ENCODE results near the gene MARCHF10. TPM values are rescaled to one million over a fixed set of nuclear protein-coding genes. Genes with fewer than 3 reads are reported as not detected.

MARCHF10 gene
- total RNA-seq, 1 donor from 2014 or later = 5.1 TPM

- Histone ChIP-seq H3K27me3 (ENCODE audit: low read depth) (peaks cover 14% of the 10 kb centered on the region), H3K27ac (no peak overlapping the region), H3K36me3 (no peaks in the 10 kb centered on the region), H3K4me3 (no peak overlapping the region), H3K4me1 (peaks cover 7% of the 10 kb centered on the region), H3K9me3 (no peaks in the 10 kb centered on the region)
- intact Hi-C loops (cut with DNase I) = no loop called here
- ATAC-seq = no peak
- DNase-seq = no peak
- no peak for TF ChIP-seq CTCF (IDR thresholded peaks at IDR 0.05)
Measured at GRCh38 chr17:62804822-62805221, 3.3 kb downstream of the MARCHF10 start.

GRCh38 chr17:62804025-62804424 lies 4.1 kb downstream of the MARCHF10 start:
- TF ChIP-seq CTCF (IDR thresholded peaks at IDR 0.05) = no peak
- H3K9me3 ChIP-seq = no peaks in the 10 kb centered on the region
- DNase-seq = no peak
- peaks cover 14% of the 10 kb centered on the region for H3K27me3 ChIP-seq (ENCODE audit: low read depth)
- ATAC-seq = no peak
- H3K4me3 ChIP-seq = no peak overlapping the region
- H3K4me1 ChIP-seq = peaks cover 7% of the 10 kb centered on the region
- intact Hi-C loops (cut with DNase I) = no loop called here
- H3K36me3 ChIP-seq = no peaks in the 10 kb centered on the region
- H3K27ac ChIP-seq = no peak overlapping the region

GRCh38 chr17:62802561-62803205 lies 5.4 kb downstream of the MARCHF10 start:
- no peak overlapping the region for H3K27ac ChIP-seq
- peaks cover 9% of the 10 kb centered on the region for H3K27me3 ChIP-seq (ENCODE audit: low read depth)
- no peaks in the 10 kb centered on the region for H3K36me3 ChIP-seq
- intact Hi-C loops (cut with DNase I) = no loop called here
- H3K9me3 ChIP-seq = no peaks in the 10 kb centered on the region
- H3K4me3 ChIP-seq = no peak overlapping the region
- no peak for TF ChIP-seq CTCF (IDR thresholded peaks at IDR 0.05)
- ATAC-seq (no peak), DNase-seq (no peak)
- H3K4me1 ChIP-seq = peaks cover under 1% of the 10 kb centered on the region

- H3K4me1 ChIP-seq = no peaks in the 10 kb centered on the region
- no peak for TF ChIP-seq CTCF (IDR thresholded peaks at IDR 0.05)
- intact Hi-C loops (cut with DNase I) = no loop called here
Measured at GRCh38 chr17:62801553-62802114, 6.5 kb downstream of the MARCHF10 start.

GRCh38 chr17:62800585-62800984 lies 7.5 kb downstream of the MARCHF10 start:
- Histone ChIP-seq H3K9me3 (no peaks in the 10 kb centered on the region), H3K4me1 (no peaks in the 10 kb centered on the region), H3K4me3 (no peak overlapping the region), H3K36me3 (no peaks in the 10 kb centered on the region), H3K27ac (no peak overlapping the region), H3K27me3 (ENCODE audit: low read depth) (no peaks in the 10 kb centered on the region)
- no peak for DNase-seq
- intact Hi-C loops (cut with DNase I) = no loop called here
- peak; percentile 89 to 90 for ATAC-seq
- TF ChIP-seq CTCF (IDR thresholded peaks at IDR 0.05) = no peak

More at GRCh38 chr17:62801553-62802114, 6.5 kb downstream of the MARCHF10 start:
- no peak for DNase-seq
- no peak for ATAC-seq
- no peak overlapping the region for H3K4me3 ChIP-seq
- no peaks in the 10 kb centered on the region for H3K27me3 ChIP-seq (ENCODE audit: low read depth)
- no peak overlapping the region for H3K27ac ChIP-seq
- no peaks in the 10 kb centered on the region for H3K36me3 ChIP-seq
- H3K9me3 ChIP-seq = no peaks in the 10 kb centered on the region
